ENCODE measurements around the gene NGFR.
"Not testable (repeated sequence)": the region's sequence is repeated elsewhere in the genome, so short reads cannot be mapped to it uniquely, and the experiment has no call there.

- TF ChIP-seq, protein P1, sequence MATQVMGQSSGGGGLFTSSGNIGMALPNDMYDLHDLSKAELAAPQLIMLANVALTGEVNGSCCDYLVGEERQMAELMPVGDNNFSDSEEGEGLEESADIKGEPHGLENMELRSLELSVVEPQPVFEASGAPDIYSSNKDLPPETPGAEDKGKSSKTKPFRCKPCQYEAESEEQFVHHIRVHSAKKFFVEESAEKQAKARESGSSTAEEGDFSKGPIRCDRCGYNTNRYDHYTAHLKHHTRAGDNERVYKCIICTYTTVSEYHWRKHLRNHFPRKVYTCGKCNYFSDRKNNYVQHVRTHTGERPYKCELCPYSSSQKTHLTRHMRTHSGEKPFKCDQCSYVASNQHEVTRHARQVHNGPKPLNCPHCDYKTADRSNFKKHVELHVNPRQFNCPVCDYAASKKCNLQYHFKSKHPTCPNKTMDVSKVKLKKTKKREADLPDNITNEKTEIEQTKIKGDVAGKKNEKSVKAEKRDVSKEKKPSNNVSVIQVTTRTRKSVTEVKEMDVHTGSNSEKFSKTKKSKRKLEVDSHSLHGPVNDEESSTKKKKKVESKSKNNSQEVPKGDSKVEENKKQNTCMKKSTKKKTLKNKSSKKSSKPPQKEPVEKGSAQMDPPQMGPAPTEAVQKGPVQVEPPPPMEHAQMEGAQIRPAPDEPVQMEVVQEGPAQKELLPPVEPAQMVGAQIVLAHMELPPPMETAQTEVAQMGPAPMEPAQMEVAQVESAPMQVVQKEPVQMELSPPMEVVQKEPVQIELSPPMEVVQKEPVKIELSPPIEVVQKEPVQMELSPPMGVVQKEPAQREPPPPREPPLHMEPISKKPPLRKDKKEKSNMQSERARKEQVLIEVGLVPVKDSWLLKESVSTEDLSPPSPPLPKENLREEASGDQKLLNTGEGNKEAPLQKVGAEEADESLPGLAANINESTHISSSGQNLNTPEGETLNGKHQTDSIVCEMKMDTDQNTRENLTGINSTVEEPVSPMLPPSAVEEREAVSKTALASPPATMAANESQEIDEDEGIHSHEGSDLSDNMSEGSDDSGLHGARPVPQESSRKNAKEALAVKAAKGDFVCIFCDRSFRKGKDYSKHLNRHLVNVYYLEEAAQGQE (IDR thresholded peaks at IDR 0.05; ENCODE audit: low read depth, low read length), result not testable (repeated sequence)
- TF ChIP-seq, protein P2, sequence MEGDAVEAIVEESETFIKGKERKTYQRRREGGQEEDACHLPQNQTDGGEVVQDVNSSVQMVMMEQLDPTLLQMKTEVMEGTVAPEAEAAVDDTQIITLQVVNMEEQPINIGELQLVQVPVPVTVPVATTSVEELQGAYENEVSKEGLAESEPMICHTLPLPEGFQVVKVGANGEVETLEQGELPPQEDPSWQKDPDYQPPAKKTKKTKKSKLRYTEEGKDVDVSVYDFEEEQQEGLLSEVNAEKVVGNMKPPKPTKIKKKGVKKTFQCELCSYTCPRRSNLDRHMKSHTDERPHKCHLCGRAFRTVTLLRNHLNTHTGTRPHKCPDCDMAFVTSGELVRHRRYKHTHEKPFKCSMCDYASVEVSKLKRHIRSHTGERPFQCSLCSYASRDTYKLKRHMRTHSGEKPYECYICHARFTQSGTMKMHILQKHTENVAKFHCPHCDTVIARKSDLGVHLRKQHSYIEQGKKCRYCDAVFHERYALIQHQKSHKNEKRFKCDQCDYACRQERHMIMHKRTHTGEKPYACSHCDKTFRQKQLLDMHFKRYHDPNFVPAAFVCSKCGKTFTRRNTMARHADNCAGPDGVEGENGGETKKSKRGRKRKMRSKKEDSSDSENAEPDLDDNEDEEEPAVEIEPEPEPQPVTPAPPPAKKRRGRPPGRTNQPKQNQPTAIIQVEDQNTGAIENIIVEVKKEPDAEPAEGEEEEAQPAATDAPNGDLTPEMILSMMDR (IDR thresholded peaks at IDR 0.05), result not testable (repeated sequence)
- not testable (repeated sequence) for TF ChIP-seq EP300 (IDR thresholded peaks at IDR 0.05; ENCODE audit: borderline replicate concordance in 1 of 2, low read depth in 1 of 2, low read length in 1 of 2); EZH2phosphoT487 (IDR thresholded peaks at IDR 0.05; ENCODE audit: borderline replicate concordance, low read depth); JUND (IDR thresholded peaks at IDR 0.05); RAD21 (IDR thresholded peaks at IDR 0.05; ENCODE audit: low read length); YY1 (IDR thresholded peaks at IDR 0.05; ENCODE audit: low read depth); MAX (IDR thresholded peaks at IDR 0.05; ENCODE audit: low read depth); GABPA (IDR thresholded peaks at IDR 0.05; ENCODE audit: low read depth); TAF1 (IDR thresholded peaks at IDR 0.05; ENCODE audit: borderline replicate concordance, low read depth, low read length); POLR2AphosphoS5 (IDR thresholded peaks at IDR 0.05; ENCODE audit: low read depth, low read length)
Measured at GRCh38 chr17:49550764-49551163, 55.7 kb downstream of the NGFR start.
